Ascending aorta (tissue), 2 donors: ENCODE results near the gene SELPLG. TPM values are rescaled to one million over a fixed set of nuclear protein-coding genes. Genes with fewer than 3 reads are reported as not detected.
A peak's percentile ranks its signal among the peaks of the same experiment; 100 is the strongest.

Source experiments
- DNase-seq, 2 donors: peaks; one replicate each; pipeline ENCODE4 v3.0.0-alpha.2; 2019; ENCODE audit warnings: low spot score in 2 of 2
- H3K27ac ChIP-seq, 2 donors: fragments of 200-600 bp; sonication (generic); one replicate each; pipeline ENCODE4 v1.5.1; 2016 to 2017; ENCODE audit warnings: mild to moderate bottlenecking in 1 of 2
- H3K27me3 ChIP-seq: fragments of 200-600 bp; sonication (generic); one replicate; pipeline ENCODE4 v1.5.1; 2017
- H3K36me3 ChIP-seq, 2 donors: fragments of 200-600 bp; sonication (generic); one replicate each; pipeline ENCODE4 v1.5.1; 2016
- H3K4me1 ChIP-seq, 2 donors: fragments of 200-600 bp; sonication (generic); one replicate each; pipeline ENCODE4 v1.5.1; 2016 to 2017; ENCODE audit warnings: mild to moderate bottlenecking in 1 of 2
- H3K4me3 ChIP-seq, 2 donors: fragments of 200-600 bp; sonication (generic); one replicate each; pipeline ENCODE4 v1.5.1; 2016 to 2017; ENCODE audit warnings: mild to moderate bottlenecking in 1 of 2
- H3K9me3 ChIP-seq, 2 donors: fragments of 200-600 bp; sonication (generic); one replicate each; pipeline ENCODE4 v1.5.1; 2016
- CTCF ChIP-seq, 3 experiments: fragments of 200-600 bp in 2 of 3; fragments of 450-650 bp in 1 of 3; sonication (generic) in 2 of 3; IDR thresholded peaks; one replicate each; pipeline ENCODE4 v1.5.1; 2016 to 2019; ENCODE audit warnings: antibody characterized with exemption in 3 of 3, mild to moderate bottlenecking in 1 of 3, moderate library complexity in 1 of 3
- intact Hi-C: fragments of 100-400 bp; cut with DNase I; formaldehyde crosslinking; loops from one replicate; pipeline ENCODE4 v1.15.1; 2023
- total RNA-seq: library from RNA; depleted of rRNA; stranded (reverse); fragments of >200 nt; gene quantifications from one replicate; pipeline ENCODE4 v1.1.0, GENCODE V29; 2016

SELPLG gene
- total RNA-seq, 1 donor from 2014 or later = 2.6 TPM

- no peak for DNase-seq
- peak in 1 of 3 experiments; percentile 32 for TF ChIP-seq CTCF (IDR thresholded peaks at IDR 0.05)
- intact Hi-C loops = no loop called here
- H3K4me3 ChIP-seq = no peak overlapping the region
- no peaks in the 10 kb centered on the region for H3K36me3 ChIP-seq
- peaks cover 0 to 3% of the 10 kb centered on the region in 2 donors for H3K9me3 ChIP-seq
- H3K27ac ChIP-seq = no peak overlapping the region
- peaks cover 0 to 2% of the 10 kb centered on the region in 2 donors for H3K4me1 ChIP-seq
- H3K27me3 ChIP-seq = no peaks in the 10 kb centered on the region
Observed at GRCh38 chr12:108611884-108612415, 21.7 kb downstream of the SELPLG start.

- no peak for TF ChIP-seq CTCF (IDR thresholded peaks at IDR 0.05)
- no peak for DNase-seq
- peaks cover 0 to 2% of the 10 kb centered on the region in 2 donors for H3K4me1 ChIP-seq
- no peak overlapping the region for H3K27ac ChIP-seq
- no peak overlapping the region for H3K4me3 ChIP-seq
- H3K36me3 ChIP-seq = no peaks in the 10 kb centered on the region
- intact Hi-C loops = no loop called here
- no peaks in the 10 kb centered on the region for H3K27me3 ChIP-seq
- H3K9me3 ChIP-seq = peaks cover 0 to 3% of the 10 kb centered on the region in 2 donors
Observed at GRCh38 chr12:108610856-108611605, 22.7 kb downstream of the SELPLG start.

- no peaks in the 10 kb centered on the region for H3K36me3 ChIP-seq
- no peaks in the 10 kb centered on the region for H3K9me3 ChIP-seq
- no peak for TF ChIP-seq CTCF (IDR thresholded peaks at IDR 0.05)
- peaks cover 0 to 2% of the 10 kb centered on the region in 2 donors for H3K4me1 ChIP-seq
- H3K27me3 ChIP-seq = no peaks in the 10 kb centered on the region
- H3K27ac ChIP-seq = no peak overlapping the region
- DNase-seq = no peak
- intact Hi-C loops = no loop called here
- no peak overlapping the region for H3K4me3 ChIP-seq
Observed at GRCh38 chr12:108610336-108610815, 23.3 kb downstream of the SELPLG start.

GRCh38 chr12:108609537-108610335, 24.0 kb downstream of the SELPLG start:
- H3K27ac ChIP-seq = no peak overlapping the region
- intact Hi-C loops = no loop called here
- DNase-seq = no peak
- H3K36me3 ChIP-seq = no peaks in the 10 kb centered on the region
- H3K27me3 ChIP-seq = no peaks in the 10 kb centered on the region
- H3K9me3 ChIP-seq = no peaks in the 10 kb centered on the region
- no peak for TF ChIP-seq CTCF (IDR thresholded peaks at IDR 0.05)
- no peak overlapping the region for H3K4me3 ChIP-seq
- peaks cover 0 to 2% of the 10 kb centered on the region in 2 donors for H3K4me1 ChIP-seq

- H3K4me1 ChIP-seq = peaks cover 0 to 2% of the 10 kb centered on the region in 2 donors
- no peak for DNase-seq
- intact Hi-C loops = no loop called here
- no peaks in the 10 kb centered on the region for H3K27me3 ChIP-seq
- TF ChIP-seq CTCF (IDR thresholded peaks at IDR 0.05) = no peak
- no peak overlapping the region for H3K27ac ChIP-seq
- H3K36me3 ChIP-seq = no peaks in the 10 kb centered on the region
- H3K4me3 ChIP-seq = no peak overlapping the region
- no peaks in the 10 kb centered on the region for H3K9me3 ChIP-seq
Observed at GRCh38 chr12:108608616-108609015, 25.1 kb downstream of the SELPLG start.
